Right forelimb (tissue), 1 donor: ENCODE data around the gene RNPS1.

Experiments used
- DNase-seq: peaks from one replicate; pipeline ENCODE4 v3.0.0-alpha.2; 2018

RNPS1 gene

GRCh38 chr16:2233872-2234812 lies 33.8 kb downstream of the RNPS1 start:
- no peak for DNase-seq

- no peak for DNase-seq
These were observed 34.7 kb downstream of the RNPS1 start for GRCh38 chr16:2233046-2233775.

GRCh38 chr16:2232094-2232990 lies 35.6 kb downstream of the RNPS1 start:
- DNase-seq, result no peak

- no peak for DNase-seq
These were observed 36.7 kb downstream of the RNPS1 start for GRCh38 chr16:2231016-2231931.

- no peak for DNase-seq
These were observed 37.5 kb downstream of the RNPS1 start for GRCh38 chr16:2230376-2230775.

- DNase-seq, result no peak
These were observed 38.2 kb downstream of the RNPS1 start for GRCh38 chr16:2229632-2230250.

GRCh38 chr16:2229091-2229490 lies 38.8 kb downstream of the RNPS1 start:
- DNase-seq, result no peak

- DNase-seq, result no peak
These were observed 39.6 kb downstream of the RNPS1 start for GRCh38 chr16:2228161-2228824.

GRCh38 chr16:2226918-2227317 lies 41.0 kb downstream of the RNPS1 start:
- DNase-seq, result no peak

- no peak for DNase-seq
These were observed 41.6 kb downstream of the RNPS1 start for GRCh38 chr16:2226245-2226793.

GRCh38 chr16:2223942-2224486 lies 43.9 kb downstream of the RNPS1 start:
- DNase-seq, result no peak

GRCh38 chr16:2223221-2223941 lies 44.5 kb downstream of the RNPS1 start, which contains the start of gene E4F1:
Gene E4F1, plus strand, starts transcription at chr16:2223591. Its CDS starts 23 bp downstream, at chr16:2223614.
- DNase-seq, result peak; percentile 98

- no peak for DNase-seq
These were observed 51.6 kb downstream of the RNPS1 start for GRCh38 chr16:2216330-2216729.

- no peak for DNase-seq
These were observed 53.3 kb downstream of the RNPS1 start, which contains the start of gene PGP for GRCh38 chr16:2214719-2214968. Gene PGP, minus strand, starts transcription at chr16:2214840. Its CDS starts 63 bp downstream, at chr16:2214777.

GRCh38 chr16:2213817-2214718 lies 53.9 kb downstream of the RNPS1 start:
- no peak for DNase-seq

GRCh38 chr16:2212362-2213324 lies 55.3 kb downstream of the RNPS1 start:
- no peak for DNase-seq

- DNase-seq, result no peak
These were observed 56.0 kb downstream of the RNPS1 start for GRCh38 chr16:2211923-2212347.
